HepG2 (cell line): Measurements from ENCODE around the gene MCOLN1. TPM values are rescaled to one million over a fixed set of nuclear protein-coding genes. Genes with fewer than 3 reads are reported as not detected.

ENCODE experiments used
- AGO1 ChIP-seq: fragments of 200-400 bp; formaldehyde crosslinking; IDR thresholded peaks from 2 replicates; pipeline ENCODE4 v1.6.1; 2017; ENCODE audit warnings: mild to moderate bottlenecking, low read depth, low read length, moderate library complexity; ENCODE audit not compliant: poor library complexity, severe bottlenecking
- DRAP1 ChIP-seq: IDR thresholded peaks from 2 replicates; pipeline ENCODE4 v1.6.1; 2016; ENCODE audit warnings: missing genetic modification reagents, missing compliant biosample characterization
- ERF ChIP-seq: IDR thresholded peaks from 2 replicates; pipeline ENCODE4 v1.6.1; 2018; ENCODE audit warnings: missing biosample characterization, missing genetic modification reagents
- ETV6 ChIP-seq: sonication (generic); formaldehyde crosslinking; conservative IDR thresholded peaks from 2 replicates; pipeline ENCODE4 v1.4.0; 2020; ENCODE audit warnings: missing genetic modification reagents
- FOXO4 ChIP-seq: sonication (generic); formaldehyde crosslinking; conservative IDR thresholded peaks from 2 replicates; pipeline ENCODE4 v1.8.1; 2023; ENCODE audit warnings: missing genetic modification reagents
- HMGA1 ChIP-seq: sonication (generic); formaldehyde crosslinking; conservative IDR thresholded peaks from 2 replicates; pipeline ENCODE4 v1.4.0; 2020; ENCODE audit warnings: missing genetic modification reagents
- IRF9 ChIP-seq: sonication (generic); formaldehyde crosslinking; IDR thresholded peaks from 2 replicates; pipeline ENCODE4 v1.8.0; 2022; ENCODE audit warnings: missing genetic modification reagents, mild to moderate bottlenecking, borderline replicate concordance
- KMT2A ChIP-seq: sonication (generic); formaldehyde crosslinking; IDR thresholded peaks from 2 replicates; pipeline ENCODE4 v1.4.0; 2020; ENCODE audit warnings: missing genetic modification reagents
- NR2C2 ChIP-seq: sonication (generic); formaldehyde crosslinking; IDR thresholded peaks from 2 replicates; pipeline ENCODE4 v1.4.0; 2020; ENCODE audit warnings: missing genetic modification reagents, mild to moderate bottlenecking, moderate library complexity, borderline replicate concordance
- ONECUT2 ChIP-seq: sonication (generic); formaldehyde crosslinking; IDR thresholded peaks from 2 replicates; pipeline ENCODE4 v1.4.0; 2020; ENCODE audit warnings: missing genetic modification reagents
- YEATS4 ChIP-seq: sonication (generic); formaldehyde crosslinking; IDR thresholded peaks from 2 replicates; pipeline ENCODE4 v1.4.0; 2020; ENCODE audit warnings: missing genetic modification reagents, borderline replicate concordance
- ZNF234 ChIP-seq: sonication (generic); formaldehyde crosslinking; conservative IDR thresholded peaks from 2 replicates; pipeline ENCODE4 v1.5.1; 2020; ENCODE audit warnings: mild to moderate bottlenecking, missing genetic modification reagents
- ZNF441 ChIP-seq: sonication (generic); formaldehyde crosslinking; IDR thresholded peaks from 2 replicates; pipeline ENCODE4 v1.7.0; 2021; ENCODE audit warnings: missing genetic modification reagents, borderline replicate concordance
- ZNF558 ChIP-seq: sonication (generic); formaldehyde crosslinking; IDR thresholded peaks from 2 replicates; pipeline ENCODE4 v1.9.0; 2022; ENCODE audit warnings: mild to moderate bottlenecking, missing genetic modification reagents, borderline replicate concordance
- ZNF724P ChIP-seq: sonication (generic); formaldehyde crosslinking; IDR thresholded peaks from 2 replicates; pipeline ENCODE4 v1.8.0; 2022; ENCODE audit warnings: missing genetic modification reagents, borderline replicate concordance
- ZNF850 ChIP-seq: sonication (generic); formaldehyde crosslinking; conservative IDR thresholded peaks from 2 replicates; pipeline ENCODE4 v1.9.0; 2021; ENCODE audit warnings: mild to moderate bottlenecking, missing genetic modification reagents
- polyA plus RNA-seq, 8 experiments: library from polyadenylated mRNA; depleted of rRNA in 3 of 8; stranded (reverse) in 7 of 8; unstranded in 1 of 8; fragments of >200 nt; fragmentation: Illumina TruSeq in 4 of 8; extraction: Trizol in 4 of 8; gene quantifications; 2 replicates each; pipeline versions ENCODE4 v1.2.1 to v1.2.3, GENCODE V29; 2011 to 2016; ENCODE audit warnings: low read depth in 4 of 8, missing spikeins in 1 of 8, mixed read lengths in 1 of 8; ENCODE audit not compliant: insufficient read depth in 1 of 8
- total RNA-seq, 5 experiments: library from RNA; depleted of rRNA; stranded (reverse); fragments of >200 nt; fragmentation: Illumina TruSeq; extraction: Trizol; gene quantifications; 2 replicates each; pipeline ENCODE4 v1.2.3, GENCODE V29; 2016; ENCODE audit warnings: low read depth in 1 of 5
- TF ChIP-seq, protein P1 (sequence below): sonication (generic); formaldehyde crosslinking; IDR thresholded peaks from 2 replicates; pipeline ENCODE4 v1.4.0; 2020; ENCODE audit warnings: missing genetic modification reagents
- TF ChIP-seq, protein P2 (sequence below): sonication (generic); formaldehyde crosslinking; IDR thresholded peaks from 2 replicates; pipeline ENCODE4 v1.5.1; 2020; ENCODE audit warnings: mild to moderate bottlenecking, missing genetic modification reagents, borderline replicate concordance

MCOLN1 gene
- total and polyA plus RNA-seq, 2 of the 13 experiments (the other 11 are each of a cell fraction or from before 2014, with no cell fraction given) = 3.4 to 15.7 TPM

DNA sequence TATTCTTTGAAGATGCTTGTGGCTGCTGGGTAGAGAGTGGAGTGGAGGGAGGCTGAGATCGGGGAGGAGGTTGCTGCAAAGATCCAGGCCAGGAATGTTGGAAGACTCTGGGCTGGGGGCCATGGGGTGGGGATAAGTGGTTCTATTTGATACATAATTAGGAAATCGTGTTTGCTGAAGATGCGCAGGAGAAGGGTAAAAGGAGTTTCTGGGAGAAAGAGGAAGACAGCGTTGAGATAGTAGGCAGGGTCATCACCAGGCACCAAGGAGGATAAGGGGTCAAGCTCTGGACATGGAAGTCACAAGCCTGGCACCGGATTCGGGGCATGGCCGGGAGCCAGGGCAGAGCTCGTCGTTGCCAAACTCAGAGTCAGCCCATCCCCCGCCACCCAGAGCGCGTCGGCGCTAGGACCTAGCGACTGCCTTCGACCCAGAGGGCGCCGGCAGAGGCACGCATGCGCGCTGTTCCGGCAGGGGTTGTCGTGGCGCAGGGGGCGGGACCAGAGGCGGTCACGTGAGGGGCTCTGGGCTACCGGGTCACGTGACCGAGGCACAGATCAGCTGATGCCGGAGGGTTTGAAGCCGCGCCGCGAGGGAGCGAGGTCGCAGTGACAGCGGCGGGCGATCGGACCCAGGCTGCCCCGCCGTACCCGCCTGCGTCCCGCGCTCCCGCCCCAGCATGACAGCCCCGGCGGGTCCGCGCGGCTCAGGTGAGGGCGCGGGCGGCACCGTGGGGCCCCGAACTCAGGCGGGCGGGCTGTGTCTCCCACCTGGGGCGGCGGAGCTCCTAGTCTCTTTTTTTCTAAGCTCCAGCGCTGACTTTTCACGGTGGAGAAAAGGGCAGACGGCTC, at the start of gene MCOLN1 (continued):
- TF ChIP-seq, protein P1, sequence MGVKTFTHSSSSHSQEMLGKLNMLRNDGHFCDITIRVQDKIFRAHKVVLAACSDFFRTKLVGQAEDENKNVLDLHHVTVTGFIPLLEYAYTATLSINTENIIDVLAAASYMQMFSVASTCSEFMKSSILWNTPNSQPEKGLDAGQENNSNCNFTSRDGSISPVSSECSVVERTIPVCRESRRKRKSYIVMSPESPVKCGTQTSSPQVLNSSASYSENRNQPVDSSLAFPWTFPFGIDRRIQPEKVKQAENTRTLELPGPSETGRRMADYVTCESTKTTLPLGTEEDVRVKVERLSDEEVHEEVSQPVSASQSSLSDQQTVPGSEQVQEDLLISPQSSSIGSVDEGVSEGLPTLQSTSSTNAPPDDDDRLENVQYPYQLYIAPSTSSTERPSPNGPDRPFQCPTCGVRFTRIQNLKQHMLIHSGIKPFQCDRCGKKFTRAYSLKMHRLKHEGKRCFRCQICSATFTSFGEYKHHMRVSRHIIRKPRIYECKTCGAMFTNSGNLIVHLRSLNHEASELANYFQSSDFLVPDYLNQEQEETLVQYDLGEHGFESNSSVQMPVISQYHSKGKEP (CRISPR knock-in tag) = peak; percentile 83; the same call in 1 of the 2 replicates
- TF ChIP-seq ZNF441 (CRISPR knock-in tag) = no peak; the same call in 1 of the 2 replicates
- no peak for TF ChIP-seq HMGA1 (CRISPR knock-in tag)
- TF ChIP-seq AGO1 = peak; percentile 94
- TF ChIP-seq YEATS4 (CRISPR knock-in tag) = peak; percentile 71; the same call in 1 of the 2 replicates
- peak; percentile 87 for TF ChIP-seq NR2C2 (CRISPR knock-in tag)
- TF ChIP-seq ZNF558 = no peak
- TF ChIP-seq KMT2A (CRISPR knock-in tag) = peak; percentile 70
- TF ChIP-seq ZNF850 (CRISPR knock-in tag) = no peak
- no peak; the same call in 1 of the 2 replicates for TF ChIP-seq ONECUT2 (CRISPR knock-in tag)
- TF ChIP-seq ZNF234 (CRISPR knock-in tag) = no peak
- no peak for TF ChIP-seq ZNF724P (CRISPR knock-in tag)
- TF ChIP-seq, protein P2, sequence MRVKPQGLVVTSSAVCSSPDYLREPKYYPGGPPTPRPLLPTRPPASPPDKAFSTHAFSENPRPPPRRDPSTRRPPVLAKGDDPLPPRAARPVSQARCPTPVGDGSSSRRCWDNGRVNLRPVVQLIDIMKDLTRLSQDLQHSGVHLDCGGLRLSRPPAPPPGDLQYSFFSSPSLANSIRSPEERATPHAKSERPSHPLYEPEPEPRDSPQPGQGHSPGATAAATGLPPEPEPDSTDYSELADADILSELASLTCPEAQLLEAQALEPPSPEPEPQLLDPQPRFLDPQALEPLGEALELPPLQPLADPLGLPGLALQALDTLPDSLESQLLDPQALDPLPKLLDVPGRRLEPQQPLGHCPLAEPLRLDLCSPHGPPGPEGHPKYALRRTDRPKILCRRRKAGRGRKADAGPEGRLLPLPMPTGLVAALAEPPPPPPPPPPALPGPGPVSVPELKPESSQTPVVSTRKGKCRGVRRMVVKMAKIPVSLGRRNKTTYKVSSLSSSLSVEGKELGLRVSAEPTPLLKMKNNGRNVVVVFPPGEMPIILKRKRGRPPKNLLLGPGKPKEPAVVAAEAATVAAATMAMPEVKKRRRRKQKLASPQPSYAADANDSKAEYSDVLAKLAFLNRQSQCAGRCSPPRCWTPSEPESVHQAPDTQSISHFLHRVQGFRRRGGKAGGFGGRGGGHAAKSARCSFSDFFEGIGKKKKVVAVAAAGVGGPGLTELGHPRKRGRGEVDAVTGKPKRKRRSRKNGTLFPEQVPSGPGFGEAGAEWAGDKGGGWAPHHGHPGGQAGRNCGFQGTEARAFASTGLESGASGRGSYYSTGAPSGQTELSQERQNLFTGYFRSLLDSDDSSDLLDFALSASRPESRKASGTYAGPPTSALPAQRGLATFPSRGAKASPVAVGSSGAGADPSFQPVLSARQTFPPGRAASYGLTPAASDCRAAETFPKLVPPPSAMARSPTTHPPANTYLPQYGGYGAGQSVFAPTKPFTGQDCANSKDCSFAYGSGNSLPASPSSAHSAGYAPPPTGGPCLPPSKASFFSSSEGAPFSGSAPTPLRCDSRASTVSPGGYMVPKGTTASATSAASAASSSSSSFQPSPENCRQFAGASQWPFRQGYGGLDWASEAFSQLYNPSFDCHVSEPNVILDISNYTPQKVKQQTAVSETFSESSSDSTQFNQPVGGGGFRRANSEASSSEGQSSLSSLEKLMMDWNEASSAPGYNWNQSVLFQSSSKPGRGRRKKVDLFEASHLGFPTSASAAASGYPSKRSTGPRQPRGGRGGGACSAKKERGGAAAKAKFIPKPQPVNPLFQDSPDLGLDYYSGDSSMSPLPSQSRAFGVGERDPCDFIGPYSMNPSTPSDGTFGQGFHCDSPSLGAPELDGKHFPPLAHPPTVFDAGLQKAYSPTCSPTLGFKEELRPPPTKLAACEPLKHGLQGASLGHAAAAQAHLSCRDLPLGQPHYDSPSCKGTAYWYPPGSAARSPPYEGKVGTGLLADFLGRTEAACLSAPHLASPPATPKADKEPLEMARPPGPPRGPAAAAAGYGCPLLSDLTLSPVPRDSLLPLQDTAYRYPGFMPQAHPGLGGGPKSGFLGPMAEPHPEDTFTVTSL (CRISPR knock-in tag) = no peak
- peak; percentile 91; the same call in 1 of the 2 replicates for TF ChIP-seq ERF (CRISPR knock-in tag)
- no peak for TF ChIP-seq IRF9 (CRISPR knock-in tag)
- TF ChIP-seq DRAP1 (CRISPR knock-in tag) = peak; percentile 88
- TF ChIP-seq FOXO4 (CRISPR knock-in tag) = no peak
- peak; percentile 77; the same call in 1 of the 2 replicates for TF ChIP-seq ETV6 (CRISPR knock-in tag)
